Fibroblast of mammary gland (primary cell): ENCODE results near the gene ICE2.

Experiments
- DNase-seq: peaks from one replicate; pipeline ENCODE4 v3.0.0-alpha.2; 2010; ENCODE audit warnings: low read depth
- H3K4me3 ChIP-seq: 2 replicates; pipeline ENCODE4 v1.5.1; 2011; ENCODE audit warnings: low read depth, mild to moderate bottlenecking, low read length, moderate library complexity; ENCODE audit not compliant: control insufficient read depth
- TF ChIP-seq, protein P1 (sequence below): conservative IDR thresholded peaks from 2 replicates; pipeline ENCODE4 v1.5.1; 2011; ENCODE audit warnings: low read depth, low read length, inconsistent platforms; ENCODE audit not compliant: control insufficient read depth, insufficient read depth

ICE2 gene

DNA sequence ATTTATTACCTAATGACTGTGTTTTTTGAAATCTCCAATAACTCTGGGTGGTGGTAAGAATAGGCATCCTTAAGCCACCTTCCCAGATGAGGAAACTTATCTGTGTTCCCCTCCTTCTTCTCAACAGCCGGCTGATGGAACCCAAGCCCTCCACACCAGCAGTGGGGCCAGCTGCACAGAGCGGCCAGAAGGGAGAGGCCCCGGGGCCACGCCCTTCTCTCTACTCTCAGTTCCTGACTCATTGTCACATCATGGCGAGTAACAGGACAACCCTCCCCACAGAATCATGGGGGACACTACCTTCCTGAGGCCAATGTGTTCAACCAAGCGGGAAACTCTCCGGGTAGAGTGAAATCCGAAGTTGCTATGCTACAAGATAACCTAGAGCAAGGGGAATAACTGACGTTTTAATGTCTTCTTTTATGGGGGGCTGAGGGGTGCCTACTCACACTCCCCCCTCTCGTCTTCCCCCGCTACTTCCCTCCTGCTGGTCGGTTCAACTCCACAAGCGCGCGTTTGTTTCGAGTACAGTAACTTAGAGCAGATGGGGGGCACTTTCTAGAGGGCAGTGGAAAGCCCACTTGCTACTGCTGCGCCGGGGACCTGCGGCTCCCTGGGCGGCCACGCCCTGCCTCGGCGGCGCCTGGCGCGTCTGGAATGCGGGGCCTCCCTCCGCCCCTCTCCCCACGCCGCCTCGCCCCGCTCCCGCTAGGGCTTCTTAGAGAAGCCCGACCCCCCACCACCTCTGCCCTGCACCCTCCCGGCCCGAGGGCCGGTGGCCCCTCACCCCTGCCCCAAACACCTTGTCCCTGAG is 81.8 kb downstream of the ICE2 start:
- DNase-seq = peak; percentile 78
- TF ChIP-seq, protein P1, sequence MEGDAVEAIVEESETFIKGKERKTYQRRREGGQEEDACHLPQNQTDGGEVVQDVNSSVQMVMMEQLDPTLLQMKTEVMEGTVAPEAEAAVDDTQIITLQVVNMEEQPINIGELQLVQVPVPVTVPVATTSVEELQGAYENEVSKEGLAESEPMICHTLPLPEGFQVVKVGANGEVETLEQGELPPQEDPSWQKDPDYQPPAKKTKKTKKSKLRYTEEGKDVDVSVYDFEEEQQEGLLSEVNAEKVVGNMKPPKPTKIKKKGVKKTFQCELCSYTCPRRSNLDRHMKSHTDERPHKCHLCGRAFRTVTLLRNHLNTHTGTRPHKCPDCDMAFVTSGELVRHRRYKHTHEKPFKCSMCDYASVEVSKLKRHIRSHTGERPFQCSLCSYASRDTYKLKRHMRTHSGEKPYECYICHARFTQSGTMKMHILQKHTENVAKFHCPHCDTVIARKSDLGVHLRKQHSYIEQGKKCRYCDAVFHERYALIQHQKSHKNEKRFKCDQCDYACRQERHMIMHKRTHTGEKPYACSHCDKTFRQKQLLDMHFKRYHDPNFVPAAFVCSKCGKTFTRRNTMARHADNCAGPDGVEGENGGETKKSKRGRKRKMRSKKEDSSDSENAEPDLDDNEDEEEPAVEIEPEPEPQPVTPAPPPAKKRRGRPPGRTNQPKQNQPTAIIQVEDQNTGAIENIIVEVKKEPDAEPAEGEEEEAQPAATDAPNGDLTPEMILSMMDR = no peak

DNA sequence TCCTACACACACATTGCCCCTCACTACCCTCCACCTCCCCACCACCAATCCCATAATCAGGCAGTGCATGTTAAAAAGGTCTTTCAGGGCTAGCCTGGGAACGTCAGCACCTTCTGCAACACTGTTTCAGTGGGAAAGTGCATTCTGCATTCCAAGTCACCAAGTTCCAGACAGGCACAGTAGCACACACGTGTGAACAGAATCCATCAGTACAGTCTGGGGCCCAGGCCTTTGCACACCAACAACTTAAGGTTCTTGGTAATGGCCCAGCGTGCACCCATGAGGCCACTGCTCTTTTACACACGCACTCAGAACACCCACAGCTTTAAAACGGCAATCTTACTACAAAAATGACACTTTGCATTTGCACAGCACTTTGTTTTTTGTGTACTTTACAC is 82.4 kb downstream of the ICE2 start:
- TF ChIP-seq, protein P1 = no peak
- DNase-seq = no peak
- H3K4me3 ChIP-seq = peak overlapping the region; percentile 98

More for the DNA sequence above, 81.8 kb downstream of the ICE2 start:
- H3K4me3 ChIP-seq = peak overlapping the region; percentile 98

DNA sequence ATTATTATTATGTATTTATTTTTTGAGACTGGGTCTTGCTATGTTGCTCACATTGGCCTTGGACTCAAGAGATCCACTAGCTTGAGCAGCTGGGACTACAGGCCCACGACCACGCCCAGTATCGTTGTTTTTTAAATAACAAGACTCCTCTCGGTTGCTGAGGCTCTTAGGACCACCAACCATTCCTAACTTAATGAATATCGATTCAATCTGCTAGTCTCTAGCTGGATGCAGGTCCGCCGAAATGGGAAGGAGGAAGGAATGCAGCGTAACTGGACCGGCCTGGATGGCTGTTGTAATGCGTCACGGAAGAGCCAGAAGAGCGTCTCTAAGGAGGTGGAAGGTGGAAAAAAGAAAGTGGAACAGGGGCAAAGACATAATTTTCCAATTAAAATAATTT is 82.8 kb downstream of the ICE2 start:
- peak overlapping the region; percentile 98 for H3K4me3 ChIP-seq
- TF ChIP-seq, protein P1 = no peak
- DNase-seq = no peak

DNA sequence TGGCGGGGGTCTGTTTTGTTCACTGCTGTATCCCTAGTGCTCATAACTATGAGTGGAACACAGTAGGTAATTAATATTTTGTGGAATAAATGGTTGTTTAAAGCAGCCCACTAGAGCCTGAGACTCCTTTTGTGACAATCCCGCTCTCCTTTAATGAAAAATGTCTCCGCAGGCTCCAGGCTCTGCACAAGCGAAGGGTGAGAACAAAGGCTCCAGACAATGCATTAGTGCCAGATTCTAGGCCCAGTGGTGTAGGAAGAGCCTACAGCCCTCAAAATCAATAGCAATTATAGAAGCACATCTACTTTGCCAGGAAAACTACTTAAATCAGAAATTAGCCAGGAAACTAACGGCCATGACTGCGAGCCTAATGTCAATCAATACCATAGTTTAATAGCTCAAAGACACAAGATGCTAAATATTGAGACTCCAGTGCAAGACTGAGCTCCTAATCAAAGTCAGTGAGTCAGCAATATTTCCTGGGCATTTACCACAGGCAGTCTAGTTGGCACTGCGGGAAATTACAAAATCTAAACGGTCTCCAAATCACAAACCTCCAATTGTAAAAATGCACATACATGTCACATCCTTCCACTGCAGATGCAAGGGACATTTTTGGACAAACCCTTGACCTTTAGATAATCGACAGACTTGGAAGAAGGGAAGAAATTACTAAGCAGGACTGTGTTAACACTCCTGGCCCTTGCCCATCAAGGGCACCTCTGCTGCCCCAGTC is 83.5 kb downstream of the ICE2 start:
- no peak for DNase-seq
- TF ChIP-seq, protein P1 = no peak
- peak overlapping the region; percentile 98 for H3K4me3 ChIP-seq

DNA sequence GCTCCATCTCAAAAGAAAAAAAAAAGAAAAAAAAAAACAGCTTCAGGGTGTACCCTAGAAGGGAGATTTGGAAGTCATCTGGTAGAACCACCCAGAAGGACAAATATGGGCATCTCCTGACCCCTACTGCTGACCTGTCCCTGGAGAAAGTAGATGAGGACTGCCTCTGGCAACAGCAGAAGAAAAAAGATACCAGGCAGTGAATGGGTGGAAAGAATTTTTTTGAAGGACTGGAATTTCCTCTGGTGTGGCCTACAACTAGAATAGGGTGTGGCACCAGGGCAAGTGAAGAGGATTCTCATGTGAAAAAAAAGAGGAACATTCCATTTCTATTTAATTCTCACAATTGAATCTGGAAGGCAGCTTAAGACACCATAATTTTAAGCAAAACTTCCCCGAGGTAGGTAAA is 84.2 kb downstream of the ICE2 start:
- DNase-seq = no peak
- TF ChIP-seq, protein P1 = no peak
- peak overlapping the region; percentile 98 for H3K4me3 ChIP-seq

DNA sequence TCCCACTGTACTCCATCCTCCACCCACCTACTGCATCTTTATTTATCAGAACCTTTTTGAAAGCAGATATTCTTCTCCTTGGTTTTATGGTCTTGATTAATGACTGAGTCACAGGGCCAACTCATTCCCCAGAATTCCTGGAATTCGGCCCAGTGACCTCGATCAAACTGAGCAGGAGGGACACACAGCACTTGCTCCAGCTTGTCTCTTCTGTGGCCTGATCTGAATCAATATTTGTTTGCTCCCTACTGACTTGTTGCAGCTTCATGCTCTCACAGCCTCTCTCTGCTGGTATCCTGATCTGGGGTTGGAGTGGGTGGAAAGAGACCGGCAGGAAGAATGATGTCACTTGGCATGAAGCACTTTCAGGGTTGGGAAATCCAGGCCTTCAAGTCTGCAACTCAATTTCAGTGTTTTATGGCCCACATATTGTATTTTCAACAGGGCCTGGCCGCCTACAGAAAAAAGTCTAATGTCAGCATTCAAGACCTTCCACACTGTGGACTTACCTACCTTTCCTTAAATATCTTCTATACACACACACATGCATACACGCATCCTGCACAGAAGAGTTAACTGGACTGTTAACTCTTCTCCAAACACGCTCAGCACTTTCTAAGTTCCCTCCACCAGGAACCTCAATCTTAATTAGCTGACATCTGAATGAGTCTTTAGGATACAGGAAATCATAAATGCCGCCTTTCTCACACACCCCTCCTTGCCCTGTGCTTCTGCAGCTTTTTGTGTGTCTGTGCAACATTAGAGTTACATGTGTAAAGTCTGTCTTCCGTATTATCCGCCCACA is 85.8 kb downstream of the ICE2 start:
- peak; percentile 100 for DNase-seq
- TF ChIP-seq, protein P1 = no peak
- H3K4me3 ChIP-seq = peak overlapping the region; percentile 98
